Measurements from ENCODE around the gene GXYLT2.

The GXYLT2 gene

GRCh38 chr3:72938471-72939265, 50.8 kb downstream of the GXYLT2 start:
- no peak for DNase-seq (ENCODE audit: low read depth)

- DNase-seq (ENCODE audit: low read depth) = no peak
Observed at GRCh38 chr3:72941245-72941644, 53.4 kb downstream of the GXYLT2 start.

DNA sequence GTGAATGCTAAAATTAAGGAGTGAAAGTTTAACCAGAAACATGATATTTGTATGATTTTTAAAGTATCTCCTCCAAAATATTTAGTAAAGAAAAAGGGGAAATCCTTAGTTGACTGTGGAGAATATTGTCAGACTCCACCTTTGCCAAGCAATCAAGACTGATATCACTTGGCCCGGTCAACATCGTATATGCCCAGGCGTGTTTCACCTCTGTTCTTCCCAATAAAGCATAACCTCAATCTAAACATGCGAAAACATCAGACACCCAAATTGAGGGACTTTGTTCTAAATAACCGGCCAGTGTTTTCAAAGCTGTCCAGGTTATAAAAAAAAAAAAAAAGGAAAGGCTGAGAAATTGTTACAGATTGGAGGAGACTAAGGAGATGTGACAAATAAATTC, 54.6 kb downstream of the GXYLT2 start:
- no peak for DNase-seq (ENCODE audit: low read depth)

- no peak for DNase-seq (ENCODE audit: low read depth)
Observed at GRCh38 chr3:72944696-72945095, 56.9 kb downstream of the GXYLT2 start.

DNA sequence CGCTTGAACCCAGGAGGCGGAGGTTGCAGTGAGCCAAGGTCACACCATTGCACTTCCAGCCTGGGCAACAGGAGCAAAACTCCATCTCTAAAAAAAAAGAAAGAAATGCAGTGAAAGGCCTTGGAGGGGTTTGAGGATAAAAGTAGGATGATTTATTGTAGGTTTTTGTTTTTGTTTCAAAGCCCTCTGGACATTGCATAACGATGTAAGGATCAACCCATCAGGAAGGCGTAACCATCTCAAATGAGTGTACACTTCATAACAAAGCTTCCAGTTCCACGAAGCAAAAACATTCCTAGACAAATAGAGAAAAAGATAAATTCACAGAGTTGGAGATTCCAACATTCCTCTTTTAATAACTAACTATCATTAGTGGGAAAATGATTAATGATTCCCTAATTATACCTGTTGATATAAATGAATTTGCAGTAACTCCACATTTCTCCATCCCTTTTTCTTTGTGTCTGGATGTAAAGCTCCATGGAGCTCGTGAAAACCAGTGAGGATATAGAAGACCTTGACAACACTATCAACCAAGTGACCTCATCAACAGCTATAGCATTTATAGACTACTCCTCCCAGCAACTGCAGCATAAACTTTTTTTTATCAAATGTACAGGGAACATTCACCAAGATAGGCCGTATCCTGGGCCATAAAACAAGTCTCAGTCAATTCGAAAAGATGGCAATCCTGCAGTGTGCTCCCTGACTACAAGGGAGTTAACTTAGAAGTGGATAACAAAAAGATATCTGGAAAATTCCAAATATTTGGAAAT, 60.1 kb downstream of the GXYLT2 start:
- no peak for DNase-seq (ENCODE audit: low read depth)

- DNase-seq (ENCODE audit: low read depth) = no peak
Observed at GRCh38 chr3:72949016-72949415, 61.2 kb downstream of the GXYLT2 start.

DNA sequence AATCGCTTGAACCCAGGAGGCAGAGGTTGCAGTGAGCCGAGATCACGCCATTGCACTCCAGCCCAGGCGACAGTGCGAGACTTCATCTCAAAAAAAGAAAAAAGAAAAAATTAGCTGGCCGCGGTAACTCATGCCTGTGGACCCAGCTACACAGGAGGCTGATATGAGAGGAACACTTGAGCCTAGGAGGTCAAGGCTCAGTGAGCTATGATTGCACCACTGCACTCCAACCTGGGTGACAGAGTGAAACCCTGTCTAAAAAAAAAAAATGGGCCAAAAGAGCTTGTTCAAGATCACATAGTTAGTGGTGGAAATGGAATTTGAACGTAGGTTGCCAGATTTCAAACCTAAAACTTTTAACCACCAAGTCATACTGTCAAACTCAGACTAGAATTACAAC, 62.5 kb downstream of the GXYLT2 start:
- no peak for DNase-seq (ENCODE audit: low read depth)

GRCh38 chr3:72950801-72951200, 63.0 kb downstream of the GXYLT2 start:
- no peak for DNase-seq (ENCODE audit: low read depth)

GRCh38 chr3:72951259-72951722, 63.4 kb downstream of the GXYLT2 start:
- DNase-seq (ENCODE audit: low read depth) = no peak

DNA sequence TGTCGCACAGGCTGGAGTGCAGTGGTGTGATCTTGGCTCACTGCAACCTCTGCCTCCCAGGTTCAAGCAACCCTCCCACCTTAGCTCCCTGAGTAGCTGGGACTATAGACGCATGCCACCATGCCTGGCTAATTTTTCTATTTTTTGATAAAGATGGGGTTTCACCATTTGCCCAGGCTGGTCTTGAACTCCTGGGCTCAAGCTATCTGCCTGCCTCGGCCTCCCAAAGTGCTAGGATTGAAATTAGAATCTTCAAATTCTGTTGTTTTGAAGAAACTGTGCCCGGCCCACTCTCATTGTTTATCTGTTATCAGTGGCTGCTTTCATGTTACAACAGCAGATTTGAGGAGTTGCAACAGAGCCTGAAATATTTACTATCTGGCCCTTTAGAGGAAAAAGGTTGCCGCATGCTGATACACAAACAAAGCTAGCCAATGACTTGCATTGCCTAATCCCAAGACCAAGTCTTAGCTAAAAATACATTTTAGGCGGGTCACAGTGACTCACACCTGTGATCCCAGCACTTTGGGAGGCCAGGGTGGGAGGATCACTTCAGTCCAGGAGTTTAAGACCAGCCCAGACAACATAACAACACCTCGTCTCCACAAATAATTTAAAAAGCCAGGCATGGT, 65.6 kb downstream of the GXYLT2 start:
- no peak for DNase-seq (ENCODE audit: low read depth)

DNA sequence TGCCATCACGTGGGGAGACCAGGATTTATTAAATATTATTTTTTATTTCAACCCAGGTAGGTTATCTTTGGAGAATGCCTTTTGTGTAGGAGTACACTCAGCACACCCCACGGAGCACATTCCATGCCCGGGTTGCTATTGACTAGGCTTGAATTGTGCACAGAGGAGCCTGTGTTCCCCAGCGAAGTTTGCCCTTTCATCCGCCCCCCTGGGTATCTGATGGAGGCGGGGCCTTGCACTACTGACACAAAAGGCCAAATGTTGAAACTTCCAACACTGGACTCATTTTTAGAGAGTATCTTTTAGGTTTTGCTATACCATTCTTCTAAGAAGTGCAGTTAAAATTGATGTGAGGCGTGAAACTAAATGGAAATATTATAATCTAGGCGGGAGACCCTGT, 69.5 kb downstream of the GXYLT2 start:
- no peak for DNase-seq (ENCODE audit: low read depth)

DNA sequence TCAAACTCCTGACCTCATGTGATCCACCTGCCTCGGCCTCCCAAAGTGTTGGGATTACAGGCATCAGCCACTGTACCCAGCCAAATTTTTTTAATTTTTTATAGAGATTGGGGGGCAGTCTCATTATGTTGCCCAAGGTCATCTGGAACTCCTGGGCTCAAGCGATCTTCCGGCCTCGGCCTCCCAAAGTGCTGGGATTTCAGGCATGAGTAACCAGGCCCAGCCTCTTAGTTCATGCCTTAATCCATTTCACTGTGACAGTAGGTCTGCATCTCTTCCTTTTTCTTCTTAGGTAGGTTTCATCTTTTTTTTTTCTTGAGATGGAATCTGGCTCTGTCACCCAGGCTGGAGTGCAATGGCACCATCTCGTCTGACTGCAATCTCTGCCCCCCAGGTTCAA, 71.5 kb downstream of the GXYLT2 start:
- no peak for DNase-seq (ENCODE audit: low read depth)

DNA sequence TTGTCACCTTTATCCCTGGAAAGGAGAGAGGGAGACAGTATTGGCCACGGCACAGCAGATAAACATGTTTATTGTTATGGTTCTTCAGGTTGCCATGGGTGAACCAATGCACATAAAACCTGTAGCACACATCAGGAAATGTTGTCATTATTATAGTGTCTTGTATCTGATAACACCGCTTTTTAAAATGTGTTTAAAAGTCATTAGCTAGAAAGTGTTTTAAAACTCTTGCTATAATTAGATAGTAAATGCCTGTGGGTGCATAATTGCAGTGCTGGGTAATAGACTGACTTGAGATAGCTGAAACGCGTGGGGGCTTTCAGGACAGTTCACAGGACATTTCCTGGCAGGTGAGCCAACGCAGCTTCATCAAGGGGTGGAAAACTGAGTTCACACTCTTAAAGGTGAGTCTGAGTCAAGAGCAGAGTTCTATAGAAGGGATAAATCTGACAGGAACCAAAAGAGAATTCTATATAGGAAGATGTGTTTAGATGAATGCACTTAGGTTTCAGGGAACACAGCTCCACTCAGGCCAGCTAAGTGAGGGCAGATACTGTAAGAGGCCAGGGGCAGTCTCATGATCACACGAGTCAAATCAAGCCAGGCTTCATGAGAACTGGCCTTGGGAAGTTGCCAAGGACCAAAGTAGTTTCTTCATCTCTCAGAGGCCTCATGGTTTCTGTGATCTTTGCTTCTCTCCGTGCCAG, 73.1 kb downstream of the GXYLT2 start:
- peak; percentile 12 for DNase-seq (ENCODE audit: low read depth)

GRCh38 chr3:72961752-72962151, 73.9 kb downstream of the GXYLT2 start:
- no peak for DNase-seq (ENCODE audit: low read depth)

DNA sequence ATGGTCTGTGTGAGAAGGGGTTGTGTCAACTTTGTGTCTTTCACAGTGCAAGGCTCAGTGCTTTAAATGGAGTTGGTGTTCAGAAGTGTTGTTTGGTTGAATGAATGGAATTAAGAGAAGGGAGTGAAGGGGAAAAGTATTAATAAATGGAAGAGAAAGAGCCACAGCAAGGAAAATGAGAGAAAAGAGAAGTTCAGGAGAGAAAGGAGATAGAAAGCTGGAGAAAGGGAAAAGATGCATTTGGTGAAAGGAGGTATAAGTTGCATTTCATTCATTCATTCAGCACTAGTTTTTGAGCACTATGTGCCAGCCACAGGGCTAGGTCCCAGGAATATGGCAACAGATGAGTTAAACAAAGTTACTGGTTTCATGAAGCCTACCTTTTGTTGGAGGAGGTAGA, 74.5 kb downstream of the GXYLT2 start:
- DNase-seq (ENCODE audit: low read depth) = no peak

- no peak for DNase-seq (ENCODE audit: low read depth)
Observed at GRCh38 chr3:72964633-72965032, 76.8 kb downstream of the GXYLT2 start.

- no peak for DNase-seq (ENCODE audit: low read depth)
Observed at GRCh38 chr3:72968266-72968664, 80.4 kb downstream of the GXYLT2 start.

GRCh38 chr3:72969766-72970165, 81.9 kb downstream of the GXYLT2 start:
- DNase-seq (ENCODE audit: low read depth) = no peak

- DNase-seq (ENCODE audit: low read depth) = no peak
Observed at GRCh38 chr3:72970942-72971341, 83.1 kb downstream of the GXYLT2 start.

DNA sequence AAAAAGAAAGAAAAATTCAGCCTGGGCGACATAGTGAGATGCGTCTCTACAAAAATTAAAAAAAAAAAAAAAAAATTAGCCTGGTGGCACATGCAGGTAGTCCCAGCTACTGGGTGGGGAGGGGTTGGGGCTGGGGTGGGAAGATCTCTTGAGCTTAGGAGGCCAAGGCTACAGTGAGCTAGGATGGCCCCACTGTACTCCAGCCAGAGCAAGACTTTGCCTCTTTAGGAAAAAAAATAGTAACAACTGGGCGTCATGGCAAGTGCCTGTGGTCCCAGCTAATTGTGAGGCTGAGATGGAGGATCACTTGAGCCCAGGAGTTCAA, 84.8 kb downstream of the GXYLT2 start:
- DNase-seq (ENCODE audit: low read depth) = no peak

GRCh38 chr3:72973031-72973723, 85.3 kb downstream of the GXYLT2 start:
- no peak for DNase-seq (ENCODE audit: low read depth)

- DNase-seq (ENCODE audit: low read depth) = no peak
Observed at GRCh38 chr3:72973786-72974185, 85.9 kb downstream of the GXYLT2 start.
